Neuronal stem cell (in vitro differentiated cells): ENCODE data around the gene U2SURP.
A peak's percentile ranks its signal among the peaks of the same experiment; 100 is the strongest.

Source experiments
- DNase-seq: peaks from one replicate; pipeline ENCODE4 v3.0.0-alpha.2; 2013; ENCODE audit warnings: low spot score
- H2AFZ ChIP-seq: one replicate; pipeline ENCODE4 v1.6.1; 2013; ENCODE audit warnings: mild to moderate bottlenecking, low read length, inconsistent platforms
- H2AK5ac ChIP-seq: 2 replicates; pipeline ENCODE4 v1.6.1; 2013; ENCODE audit warnings: low read depth, mild to moderate bottlenecking, inconsistent platforms, low read length, moderate library complexity, mixed read lengths
- H2BK120ac ChIP-seq: 2 replicates; pipeline ENCODE4 v1.6.1; 2013; ENCODE audit warnings: low read depth, mild to moderate bottlenecking, inconsistent platforms, low read length, moderate library complexity, mixed read lengths
- H2BK12ac ChIP-seq: one replicate; pipeline ENCODE4 v1.6.1; 2013; ENCODE audit warnings: low read length, inconsistent platforms
- H2BK15ac ChIP-seq: 2 replicates; pipeline ENCODE4 v1.6.1; 2013; ENCODE audit warnings: mild to moderate bottlenecking, low read length, inconsistent platforms, mixed read lengths
- H2BK5ac ChIP-seq: one replicate; pipeline ENCODE4 v1.6.1; 2013; ENCODE audit warnings: inconsistent platforms, mild to moderate bottlenecking, low read length, moderate library complexity
- H3K14ac ChIP-seq: one replicate; pipeline ENCODE4 v1.6.1; 2013; ENCODE audit warnings: low read length, inconsistent platforms
- H3K18ac ChIP-seq: 2 replicates; pipeline ENCODE4 v1.6.1; 2013; ENCODE audit warnings: low read length, inconsistent platforms
- H3K23ac ChIP-seq: 2 replicates; pipeline ENCODE4 v1.6.1; 2013; ENCODE audit warnings: low read depth, mild to moderate bottlenecking, mixed read lengths, low read length, inconsistent platforms; ENCODE audit not compliant: poor library complexity
- H3K27ac ChIP-seq: replicated peaks from 3 replicates; pipeline ENCODE4 v1.5.1; 2013; ENCODE audit warnings: low read length, inconsistent platforms
- H3K27me3 ChIP-seq, 3 experiments: 2 replicates each; pipeline ENCODE4 v1.6.1; 2013; ENCODE audit warnings: low read length in 3 of 3, mild to moderate bottlenecking in 2 of 3, inconsistent platforms in 1 of 3, low read depth in 1 of 3, mixed read lengths in 1 of 3, moderate library complexity in 1 of 3; ENCODE audit not compliant: control insufficient read depth in 3 of 3, insufficient read depth in 3 of 3
- H3K36me3 ChIP-seq, 2 donors: replicated peaks in 1 of 2; 2 replicates each; pipeline ENCODE4 v1.6.1; 2013; ENCODE audit warnings: low read length in 2 of 2; ENCODE audit not compliant: control insufficient read depth in 2 of 2, insufficient read depth in 2 of 2
- H3K4ac ChIP-seq: 2 replicates; pipeline ENCODE4 v1.6.1; 2013; ENCODE audit warnings: inconsistent platforms, mild to moderate bottlenecking, low read length, moderate library complexity
- H3K4me1 ChIP-seq, 2 donors: 1 replicate in 1 of 2; 2 replicates in 1 of 2; pipeline ENCODE4 v1.6.1; 2013; ENCODE audit warnings: low read length in 2 of 2, low read depth in 1 of 2; ENCODE audit not compliant: control insufficient read depth in 2 of 2, insufficient read depth in 1 of 2
- H3K4me2 ChIP-seq: one replicate; pipeline ENCODE4 v1.6.1; 2013; ENCODE audit warnings: mild to moderate bottlenecking, low read length, inconsistent platforms; ENCODE audit not compliant: insufficient read depth, poor library complexity, severe bottlenecking
- H3K4me3 ChIP-seq, 2 donors: 2 replicates each; pipeline ENCODE4 v1.5.1; 2013; ENCODE audit warnings: low read length in 2 of 2, mild to moderate bottlenecking in 2 of 2, inconsistent platforms in 1 of 2, moderate library complexity in 1 of 2
- H3K79me1 ChIP-seq: one replicate; pipeline ENCODE4 v1.6.1; 2013; ENCODE audit warnings: low read depth, mild to moderate bottlenecking, inconsistent platforms, low read length, moderate library complexity
- H3K9ac ChIP-seq: one replicate; pipeline ENCODE4 v1.6.1; 2013; ENCODE audit warnings: mild to moderate bottlenecking, low read depth, low read length, inconsistent platforms; ENCODE audit not compliant: poor library complexity
- H3K9me3 ChIP-seq, 2 donors: replicated peaks in 1 of 2; 2 replicates each; pipeline versions ENCODE3 to v1.6.1; 2013; ENCODE audit warnings: low read length in 2 of 2, mild to moderate bottlenecking in 2 of 2, inconsistent platforms in 1 of 2, low read depth in 1 of 2, mixed read lengths in 1 of 2, moderate library complexity in 1 of 2; ENCODE audit not compliant: control insufficient read depth in 2 of 2, insufficient read depth in 1 of 2
- H4K8ac ChIP-seq: one replicate; pipeline ENCODE4 v1.6.1; 2013; ENCODE audit warnings: low read depth, mild to moderate bottlenecking, inconsistent platforms, low read length, moderate library complexity
- H4K91ac ChIP-seq: one replicate; pipeline ENCODE4 v1.6.1; 2013; ENCODE audit warnings: low read length, low read depth, mild to moderate bottlenecking, inconsistent platforms; ENCODE audit not compliant: poor library complexity
- WGBS, 2 donors: extraction: QIAGEN DNeasy Blood & Tissue Kit; methylation state at CpG; one replicate each; pipeline ENCODE4 v1.1.7; 2013; ENCODE audit warnings: missing lambda C conversion rate in 2 of 2, mixed read lengths in 1 of 2; ENCODE audit not compliant: insufficient read length in 2 of 2, insufficient replicate concordance in 1 of 2; ENCODE audit errors: extremely low coverage in 2 of 2; 5-methylcytosine and 5-hydroxymethylcytosine counted together

U2SURP gene

GRCh38 chr3:142981108-142981507 lies 20.3 kb upstream of the U2SURP start:
- Histone ChIP-seq H3K79me1 (no peaks in the 10 kb centered on the region), H4K8ac (no peak overlapping the region), H3K9ac (no peak overlapping the region), H3K23ac (no peak overlapping the region), H3K36me3 (no peaks in the 10 kb centered on the region), H4K91ac (no peak overlapping the region), H3K4me2 (no peak overlapping the region), H2BK120ac (no peak overlapping the region), H2BK12ac (no peak overlapping the region), H3K27me3 (peaks cover 0 to 3% (median 0%) of the 10 kb centered on the region in 3 experiments), H3K9me3 (no peaks in the 10 kb centered on the region), H3K18ac (no peak overlapping the region), H3K27ac (no peak overlapping the region), H2BK5ac (no peak overlapping the region), H2AK5ac (no peak overlapping the region), H2AFZ (no peak overlapping the region), H3K14ac (no peak overlapping the region), H2BK15ac (no peak overlapping the region), H3K4ac (no peak overlapping the region), H3K4me3 (no peak overlapping the region), H3K4me1 (peaks cover 0 to 8% of the 10 kb centered on the region in 2 donors)
- no CpG with 5 or more reads among the region's 3 CpGs for WGBS, 2 donors
- no peak for DNase-seq

DNA sequence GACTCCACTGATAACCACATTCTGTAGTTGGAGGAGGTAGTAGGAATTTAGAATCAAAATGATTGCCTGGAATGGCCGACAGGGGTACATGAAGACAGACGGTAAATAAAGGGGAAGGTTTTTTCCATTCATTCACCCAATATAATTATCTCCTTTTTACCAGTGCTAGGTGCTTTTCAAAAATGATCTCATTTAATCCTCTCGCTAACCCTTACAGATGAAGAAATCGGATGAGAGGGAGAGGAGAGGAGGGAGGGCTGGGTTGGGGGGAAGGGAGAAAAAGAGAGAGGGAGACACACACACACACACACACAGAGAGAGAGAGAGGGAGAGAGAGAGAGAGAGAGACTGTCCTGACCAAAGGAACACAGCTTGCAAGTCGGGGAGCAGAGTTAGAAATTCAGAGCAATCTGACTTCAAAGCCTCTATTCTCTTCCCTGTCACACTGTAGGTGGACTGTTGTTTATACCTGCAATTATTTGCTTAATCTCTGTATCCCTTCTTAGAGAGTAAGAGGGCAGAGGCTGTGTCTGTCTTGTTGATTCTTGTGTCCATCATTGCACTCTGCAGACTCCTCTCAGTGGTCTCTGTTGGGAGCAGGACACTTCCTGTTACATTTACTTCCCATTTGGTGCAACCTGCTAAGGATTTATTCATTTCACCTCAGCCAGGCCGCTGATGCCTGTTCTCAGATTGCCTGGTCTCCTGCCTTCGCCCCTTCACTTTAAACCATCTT lies 19.2 kb upstream of the U2SURP start:
- no peak overlapping the region for H2AK5ac ChIP-seq

DNA sequence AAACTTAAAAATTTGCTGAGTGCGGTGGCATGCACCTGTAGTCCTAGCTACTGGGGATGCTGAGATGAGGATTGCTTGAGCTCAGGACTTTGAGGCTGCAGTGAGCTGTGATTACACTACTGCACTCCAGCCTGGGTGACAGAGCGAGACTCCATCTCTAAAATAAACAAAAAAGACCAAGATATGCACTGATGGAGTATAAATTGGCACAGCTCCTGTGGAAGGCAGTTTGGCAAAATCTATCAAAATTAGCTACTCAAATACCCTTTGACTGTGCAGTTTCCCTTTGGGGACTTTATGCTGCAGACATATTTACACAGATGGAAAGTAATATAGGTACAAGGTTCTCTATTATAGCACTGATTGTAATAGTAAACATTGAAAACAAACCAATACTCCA lies 18.1 kb upstream of the U2SURP start:
- no peak for DNase-seq
- Histone ChIP-seq H4K91ac (no peak overlapping the region), H2BK12ac (no peak overlapping the region), H3K23ac (no peak overlapping the region), H3K36me3 (no peaks in the 10 kb centered on the region), H2BK120ac (no peak overlapping the region), H3K4me3 (no peak overlapping the region), H2AFZ (no peak overlapping the region), H3K14ac (no peak overlapping the region), H3K9me3 (no peaks in the 10 kb centered on the region), H3K4me1 (peaks cover 0 to 10% of the 10 kb centered on the region in 2 donors), H4K8ac (no peak overlapping the region), H2BK15ac (no peak overlapping the region), H3K4me2 (no peak overlapping the region), H2BK5ac (no peak overlapping the region), H2AK5ac (no peak overlapping the region), H3K27ac (no peak overlapping the region), H3K27me3 (peaks cover 0 to 3% (median 0%) of the 10 kb centered on the region in 3 experiments), H3K9ac (no peak overlapping the region), H3K79me1 (no peaks in the 10 kb centered on the region), H3K18ac (no peak overlapping the region), H3K4ac (no peak overlapping the region)
- no CpG with 5 or more reads among the region's 2 CpGs for WGBS, 2 donors

More for the DNA sequence above, 19.2 kb upstream of the U2SURP start:
- Histone ChIP-seq H2BK120ac (no peak overlapping the region), H3K4me2 (no peak overlapping the region), H3K18ac (no peak overlapping the region), H3K36me3 (no peaks in the 10 kb centered on the region), H2BK5ac (no peak overlapping the region), H3K4me3 (no peak overlapping the region), H3K27ac (no peak overlapping the region), H4K8ac (no peak overlapping the region), H3K4ac (no peak overlapping the region), H3K9ac (no peak overlapping the region), H3K27me3 (peaks cover 0 to 3% (median 0%) of the 10 kb centered on the region in 3 experiments), H3K4me1 (peaks cover 0 to 5% of the 10 kb centered on the region in 2 donors), H2BK12ac (no peak overlapping the region), H4K91ac (no peak overlapping the region), H3K14ac (no peak overlapping the region), H2BK15ac (no peak overlapping the region), H3K23ac (no peak overlapping the region), H2AFZ (peak overlapping the region; percentile 62), H3K9me3 (no peaks in the 10 kb centered on the region), H3K79me1 (no peaks in the 10 kb centered on the region)
- DNase-seq = no peak
- WGBS, 2 donors = no CpG with 5 or more reads among the region's 7 CpGs

DNA sequence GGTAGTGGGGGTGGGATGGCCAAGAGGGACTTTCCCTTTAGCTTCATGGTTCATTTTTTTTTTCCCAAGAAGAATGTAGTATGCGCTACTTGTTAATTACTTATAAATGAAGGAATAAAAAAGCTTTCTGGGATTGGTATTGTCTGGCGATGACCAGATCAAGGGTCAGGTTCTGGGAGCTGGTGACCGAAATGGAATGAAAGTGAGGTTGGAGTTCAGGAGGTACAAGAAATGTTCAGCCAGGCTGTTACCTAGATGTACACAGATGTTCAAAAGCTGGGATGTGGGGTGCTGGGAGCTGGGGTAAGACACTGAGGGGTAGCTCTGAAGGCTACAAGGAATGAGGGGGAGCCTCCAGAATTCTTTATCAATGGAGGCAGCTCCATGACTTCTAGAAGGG lies 17.1 kb upstream of the U2SURP start:
- Histone ChIP-seq H3K36me3 (no peaks in the 10 kb centered on the region), H2BK15ac (no peak overlapping the region), H3K18ac (no peak overlapping the region), H2BK120ac (no peak overlapping the region), H4K91ac (no peak overlapping the region), H3K4me2 (no peak overlapping the region), H3K4ac (no peak overlapping the region), H2BK5ac (no peak overlapping the region), H3K79me1 (no peaks in the 10 kb centered on the region), H3K23ac (no peak overlapping the region), H4K8ac (no peak overlapping the region), H3K9ac (no peak overlapping the region), H3K27ac (no peak overlapping the region), H3K4me1 (peaks cover 0 to 10% of the 10 kb centered on the region in 2 donors), H3K14ac (no peak overlapping the region), H3K27me3 (peaks cover 0 to 3% (median 0%) of the 10 kb centered on the region in 3 experiments), H2AK5ac (no peak overlapping the region), H3K4me3 (no peak overlapping the region), H2BK12ac (no peak overlapping the region), H3K9me3 (no peaks in the 10 kb centered on the region), H2AFZ (no peak overlapping the region)
- WGBS, 2 donors = no CpG with 5 or more reads among the region's 3 CpGs
- no peak for DNase-seq
